Brain pericyte (primary cell): ENCODE data around the gene FANCB.

ENCODE experiments used
- DNase-seq: peaks from one replicate; pipeline ENCODE4 v3.0.0-alpha.2; 2012; ENCODE audit warnings: low read depth, low spot score

Gene FANCB

GRCh38 chrX:14837155-14837554 lies 35.7 kb downstream of the FANCB start:
- DNase-seq, result no peak

GRCh38 chrX:14832586-14832985 lies 40.3 kb downstream of the FANCB start:
- no peak for DNase-seq

GRCh38 chrX:14832151-14832550 lies 40.7 kb downstream of the FANCB start:
- DNase-seq, result no peak

GRCh38 chrX:14829643-14830042 lies 43.2 kb downstream of the FANCB start:
- DNase-seq, result no peak

- no peak for DNase-seq
Observed at GRCh38 chrX:14826319-14826718, 46.5 kb downstream of the FANCB start.

GRCh38 chrX:14825851-14826250 lies 47.0 kb downstream of the FANCB start:
- DNase-seq, result no peak

- DNase-seq, result no peak
Observed at GRCh38 chrX:14819769-14820168, 53.1 kb downstream of the FANCB start.

GRCh38 chrX:14817571-14817970 lies 55.3 kb downstream of the FANCB start:
- DNase-seq, result no peak

- DNase-seq, result no peak
Observed at GRCh38 chrX:14802943-14803710, 69.7 kb downstream of the FANCB start.

- DNase-seq, result no peak
Observed at GRCh38 chrX:14801136-14801535, 71.7 kb downstream of the FANCB start.

- DNase-seq, result no peak
Observed at GRCh38 chrX:14798805-14799397, 74.0 kb downstream of the FANCB start.
